ENCODE measurements around the gene TMEM213.
"Not testable (repeated sequence)": the region's sequence is repeated elsewhere in the genome, so short reads cannot be mapped to it uniquely, and the experiment has no call there.

TMEM213 gene

GRCh38 chr7:138798836-138799235, 1.0 kb downstream of the TMEM213 start:
- DNase-seq: no peak

- DNase-seq: no peak
Measured at GRCh38 chr7:138799336-138800000, 1.7 kb downstream of the TMEM213 start.

- DNase-seq: no peak
Measured at GRCh38 chr7:138801256-138801655, 3.5 kb downstream of the TMEM213 start.

GRCh38 chr7:138802706-138803105, 4.9 kb downstream of the TMEM213 start:
- DNase-seq: no peak

- DNase-seq: no peak
Measured at GRCh38 chr7:138804618-138805017, 6.8 kb downstream of the TMEM213 start.

GRCh38 chr7:138809346-138809745, 11.6 kb downstream of the TMEM213 start:
- no peak for DNase-seq

- DNase-seq: not testable (repeated sequence)
Measured at GRCh38 chr7:138811327-138811726, 13.5 kb downstream of the TMEM213 start.

- DNase-seq: no peak
Measured at GRCh38 chr7:138813945-138814344, 16.2 kb downstream of the TMEM213 start.

GRCh38 chr7:138814816-138815332, 17.1 kb downstream of the TMEM213 start:
- DNase-seq: no peak

- no peak for DNase-seq
Measured at GRCh38 chr7:138816650-138817049, 18.9 kb downstream of the TMEM213 start.

- no peak for DNase-seq
Measured at GRCh38 chr7:138819625-138820024, 21.8 kb downstream of the TMEM213 start.

- DNase-seq: no peak
Measured at GRCh38 chr7:138821912-138822311, 24.1 kb downstream of the TMEM213 start.

GRCh38 chr7:138822867-138823535, 25.2 kb downstream of the TMEM213 start:
- no peak for DNase-seq

GRCh38 chr7:138825049-138825721, 27.4 kb downstream of the TMEM213 start:
- no peak for DNase-seq

- DNase-seq: no peak
Measured at GRCh38 chr7:138828302-138828701, 30.5 kb downstream of the TMEM213 start.

GRCh38 chr7:138829335-138829734, 31.5 kb downstream of the TMEM213 start:
- no peak for DNase-seq

GRCh38 chr7:138832966-138833365, 35.2 kb downstream of the TMEM213 start:
- DNase-seq: no peak

GRCh38 chr7:138833596-138833995, 35.8 kb downstream of the TMEM213 start:
- no peak for DNase-seq

- DNase-seq: no peak
Measured at GRCh38 chr7:138834583-138834982, 36.8 kb downstream of the TMEM213 start.

GRCh38 chr7:138835087-138835486, 37.3 kb downstream of the TMEM213 start:
- no peak for DNase-seq

GRCh38 chr7:138837627-138838026, 39.8 kb downstream of the TMEM213 start:
- DNase-seq: no peak

- DNase-seq: no peak
Measured at GRCh38 chr7:138838166-138838565, 40.4 kb downstream of the TMEM213 start.

- no peak for DNase-seq
Measured at GRCh38 chr7:138842111-138842510, 44.3 kb downstream of the TMEM213 start.
